Measurements from ENCODE around the gene WNT11. TPM values are rescaled to one million over a fixed set of nuclear protein-coding genes. Genes with fewer than 3 reads are reported as not detected.

Gene WNT11
- total RNA-seq, 1 donor from 2014 or later, result 1.5 TPM

DNA sequence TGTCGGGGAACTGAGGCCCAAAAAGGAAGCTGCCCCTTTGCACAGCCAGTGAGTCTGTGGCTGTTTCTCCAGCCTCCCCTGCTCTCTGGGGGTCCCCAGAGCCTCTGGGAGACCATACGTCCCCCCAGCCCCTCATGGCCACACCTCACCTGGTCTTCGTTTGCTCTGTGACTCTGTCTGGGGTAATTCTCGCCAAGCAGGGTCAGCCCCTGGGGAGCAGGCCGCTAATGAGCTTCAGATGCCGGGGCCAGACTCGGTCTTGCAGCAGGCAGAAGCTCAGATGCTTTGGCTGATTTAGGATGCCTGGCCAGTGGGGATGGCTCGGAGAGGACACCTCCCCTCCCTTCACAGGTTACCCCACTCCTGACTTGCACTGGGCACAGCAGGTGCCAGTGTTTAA is 24.1 kb upstream of the WNT11 start:
- Mint-ChIP-seq H3K9me3 (ENCODE audit: low read depth) (no peaks in the 10 kb centered on the region), H3K4me3 (ENCODE audit: low read depth) (no peak overlapping the region), H3K36me3 (ENCODE audit: insufficient read depth) (no peaks in the 10 kb centered on the region), H3K4me1 (ENCODE audit: low read depth) (peaks cover 2% of the 10 kb centered on the region), H3K27me3 (peaks cover 26% of the 10 kb centered on the region), H3K27ac (no peak overlapping the region)
- TF ChIP-seq, protein P1, sequence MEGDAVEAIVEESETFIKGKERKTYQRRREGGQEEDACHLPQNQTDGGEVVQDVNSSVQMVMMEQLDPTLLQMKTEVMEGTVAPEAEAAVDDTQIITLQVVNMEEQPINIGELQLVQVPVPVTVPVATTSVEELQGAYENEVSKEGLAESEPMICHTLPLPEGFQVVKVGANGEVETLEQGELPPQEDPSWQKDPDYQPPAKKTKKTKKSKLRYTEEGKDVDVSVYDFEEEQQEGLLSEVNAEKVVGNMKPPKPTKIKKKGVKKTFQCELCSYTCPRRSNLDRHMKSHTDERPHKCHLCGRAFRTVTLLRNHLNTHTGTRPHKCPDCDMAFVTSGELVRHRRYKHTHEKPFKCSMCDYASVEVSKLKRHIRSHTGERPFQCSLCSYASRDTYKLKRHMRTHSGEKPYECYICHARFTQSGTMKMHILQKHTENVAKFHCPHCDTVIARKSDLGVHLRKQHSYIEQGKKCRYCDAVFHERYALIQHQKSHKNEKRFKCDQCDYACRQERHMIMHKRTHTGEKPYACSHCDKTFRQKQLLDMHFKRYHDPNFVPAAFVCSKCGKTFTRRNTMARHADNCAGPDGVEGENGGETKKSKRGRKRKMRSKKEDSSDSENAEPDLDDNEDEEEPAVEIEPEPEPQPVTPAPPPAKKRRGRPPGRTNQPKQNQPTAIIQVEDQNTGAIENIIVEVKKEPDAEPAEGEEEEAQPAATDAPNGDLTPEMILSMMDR (IDR thresholded peaks at IDR 0.05; ENCODE audit: unreplicated experiment), result no peak
- no peak for DNase-seq (ENCODE audit: low spot score, unreplicated experiment)

DNA sequence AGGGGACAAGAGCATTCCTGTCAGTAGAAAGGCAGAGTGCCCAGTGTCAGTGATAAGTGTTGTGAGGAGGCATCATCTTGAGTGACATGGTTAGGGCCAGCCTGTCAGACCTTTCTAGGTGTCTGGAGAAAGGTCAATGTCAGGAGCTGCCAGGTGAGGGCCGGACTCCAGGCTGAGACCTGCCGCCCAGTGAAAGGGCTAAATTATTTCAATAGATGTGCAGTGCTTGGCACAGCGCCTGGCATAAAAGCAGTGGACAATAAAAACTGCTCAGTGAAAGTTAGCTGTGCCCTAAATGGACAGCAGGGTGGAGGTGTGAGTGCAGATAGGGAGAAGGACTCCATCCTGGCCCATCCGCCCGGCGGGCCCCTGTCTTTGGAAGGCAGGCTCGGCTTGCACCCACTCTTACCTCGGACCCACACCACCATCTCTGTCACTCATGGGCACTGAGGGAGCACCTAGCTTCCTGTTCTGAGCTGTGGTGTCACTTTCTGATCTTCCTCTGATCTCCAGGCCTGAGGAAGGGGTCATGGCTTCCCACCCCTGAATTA is 23.5 kb upstream of the WNT11 start:
- Mint-ChIP-seq H3K27me3 (peaks cover 29% of the 10 kb centered on the region), H3K4me1 (ENCODE audit: low read depth) (peaks cover 2% of the 10 kb centered on the region), H3K9me3 (ENCODE audit: low read depth) (no peaks in the 10 kb centered on the region), H3K4me3 (ENCODE audit: low read depth) (no peak overlapping the region), H3K36me3 (ENCODE audit: insufficient read depth) (no peaks in the 10 kb centered on the region), H3K27ac (no peak overlapping the region)
- DNase-seq (ENCODE audit: low spot score, unreplicated experiment), result no peak
- TF ChIP-seq, protein P1 (IDR thresholded peaks at IDR 0.05; ENCODE audit: unreplicated experiment), result no peak

DNA sequence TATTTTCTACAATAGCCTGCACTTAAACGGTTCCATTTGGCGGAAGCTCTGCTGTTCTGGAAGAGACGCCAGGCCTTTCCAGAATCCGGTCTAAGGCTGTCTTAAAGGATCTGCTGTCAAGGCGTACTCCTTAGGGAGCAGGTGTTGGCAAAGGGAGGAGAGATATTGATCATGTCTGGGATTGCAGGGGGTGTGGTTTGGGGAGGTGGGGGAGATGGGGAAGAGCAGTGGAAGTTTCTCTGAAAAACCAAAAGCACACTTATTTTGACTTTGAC is 22.5 kb upstream of the WNT11 start:
- H3K9me3 Mint-ChIP-seq (ENCODE audit: low read depth), result no peaks in the 10 kb centered on the region
- H3K4me3 Mint-ChIP-seq (ENCODE audit: low read depth), result no peak overlapping the region
- no peak overlapping the region for H3K27ac Mint-ChIP-seq
- TF ChIP-seq, protein P1 (IDR thresholded peaks at IDR 0.05; ENCODE audit: unreplicated experiment), result no peak
- no peaks in the 10 kb centered on the region for H3K36me3 Mint-ChIP-seq (ENCODE audit: insufficient read depth)
- no peak for DNase-seq (ENCODE audit: low spot score, unreplicated experiment)
- peaks cover 32% of the 10 kb centered on the region for H3K27me3 Mint-ChIP-seq
- no peaks in the 10 kb centered on the region for H3K4me1 Mint-ChIP-seq (ENCODE audit: low read depth)

DNA sequence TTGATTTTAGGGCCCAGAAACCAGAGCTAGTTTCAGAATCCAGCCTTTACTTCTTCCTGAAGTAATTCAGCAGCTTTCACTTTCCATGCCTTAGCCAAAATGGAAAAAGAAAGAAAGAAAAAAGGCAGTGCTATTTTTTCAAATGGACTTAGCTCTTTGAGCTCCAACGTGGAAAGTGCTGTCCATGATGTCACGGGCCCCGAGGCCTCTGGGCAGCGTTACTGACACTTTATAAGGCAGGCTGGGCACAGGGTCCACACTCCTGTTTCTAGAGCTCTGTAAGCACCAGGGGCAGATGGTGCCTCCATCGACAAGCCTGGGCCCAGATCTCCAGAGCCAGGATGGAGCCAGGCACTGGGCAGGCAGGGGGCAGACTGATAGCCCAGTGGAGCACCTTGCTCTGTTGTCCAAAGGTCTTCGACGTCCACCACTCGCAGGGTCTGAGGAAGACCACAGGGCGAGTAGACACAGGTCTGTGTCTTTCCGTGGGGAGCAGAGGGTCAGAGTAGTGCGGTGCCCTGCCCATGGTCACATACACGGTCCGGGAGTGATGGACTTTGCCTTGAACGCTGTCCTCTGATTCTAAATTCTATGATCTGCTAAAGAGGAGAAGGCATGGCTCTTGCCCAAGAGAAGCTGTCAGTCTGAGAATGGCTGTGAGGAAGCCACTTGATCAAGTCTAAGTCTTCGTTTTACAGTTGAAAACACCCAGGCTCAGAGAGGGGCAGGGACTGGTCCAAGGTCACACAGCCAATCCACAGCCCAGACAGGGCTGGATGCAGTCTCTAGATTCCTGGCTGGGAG is 22.0 kb upstream of the WNT11 start:
- Mint-ChIP-seq H3K27me3 (peaks cover 31% of the 10 kb centered on the region), H3K27ac (no peak overlapping the region), H3K9me3 (ENCODE audit: low read depth) (no peaks in the 10 kb centered on the region), H3K36me3 (ENCODE audit: insufficient read depth) (no peaks in the 10 kb centered on the region), H3K4me1 (ENCODE audit: low read depth) (no peaks in the 10 kb centered on the region), H3K4me3 (ENCODE audit: low read depth) (no peak overlapping the region)
- TF ChIP-seq, protein P1 (IDR thresholded peaks at IDR 0.05; ENCODE audit: unreplicated experiment), result no peak
- DNase-seq (ENCODE audit: low spot score, unreplicated experiment), result no peak

DNA sequence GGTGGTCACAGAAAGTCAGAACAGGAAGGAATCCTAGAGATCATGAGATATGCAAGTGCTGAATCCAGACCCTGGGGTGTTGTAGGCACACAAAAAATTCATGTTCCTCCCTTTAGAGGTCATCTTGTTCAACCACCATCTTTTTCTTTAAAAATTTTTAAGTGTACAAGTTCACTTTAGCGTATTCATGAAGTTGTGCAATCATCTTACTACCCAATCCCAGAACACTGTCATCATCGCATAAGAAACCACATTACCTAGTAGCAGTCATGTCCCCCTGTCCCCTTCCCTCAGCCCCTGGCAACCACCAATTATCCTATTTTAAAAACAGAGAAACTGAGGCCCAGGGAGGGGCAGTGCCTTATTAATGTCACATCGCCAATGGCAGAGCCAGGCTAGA is 20.3 kb upstream of the WNT11 start:
- Mint-ChIP-seq H3K4me3 (ENCODE audit: low read depth) (no peak overlapping the region), H3K36me3 (ENCODE audit: insufficient read depth) (no peaks in the 10 kb centered on the region), H3K4me1 (ENCODE audit: low read depth) (no peaks in the 10 kb centered on the region), H3K27me3 (peaks cover 36% of the 10 kb centered on the region), H3K9me3 (ENCODE audit: low read depth) (no peaks in the 10 kb centered on the region), H3K27ac (no peak overlapping the region)
- TF ChIP-seq, protein P1 (IDR thresholded peaks at IDR 0.05; ENCODE audit: unreplicated experiment), result no peak
- no peak for DNase-seq (ENCODE audit: low spot score, unreplicated experiment)

All from progenitor cell of endocrine pancreas (in vitro differentiated cells).